Esophagus squamous epithelium (tissue), 5 donors: ENCODE data around the gene PPP1R9A. TPM values are rescaled to one million over a fixed set of nuclear protein-coding genes. Genes with fewer than 3 reads are reported as not detected.

Experiments used
- DNase-seq: peaks from one replicate; lab custom pipeline; 2025; lab: John Stamatoyannopoulos, UW
- H3K27ac ChIP-seq, 4 donors: fragments of 200-600 bp; sonication (generic); one replicate each; pipeline ENCODE4 v1.5.1; 2016 to 2019; ENCODE audit warnings: mild to moderate bottlenecking in 1 of 4
- H3K27me3 ChIP-seq, 4 donors: fragments of 200-600 bp; sonication (generic); 1 replicate in 3 of 4; 2 replicates in 1 of 4; pipeline versions ENCODE4 v1.5.1 to v1.6.0; 2017 to 2021; ENCODE audit warnings: antibody characterized with exemption in 1 of 4
- H3K36me3 ChIP-seq, 3 donors: fragments of 200-600 bp; sonication (generic); one replicate each; pipeline ENCODE4 v1.5.1; 2016 to 2019
- H3K4me1 ChIP-seq, 3 donors: fragments of 200-600 bp; sonication (generic); one replicate each; pipeline ENCODE4 v1.5.1; 2017 to 2019
- H3K4me3 ChIP-seq, 4 donors: fragments of 200-600 bp; sonication (generic); 1 replicate in 3 of 4; 2 replicates in 1 of 4; pipeline ENCODE4 v1.5.1; 2016 to 2019; ENCODE audit warnings: mild to moderate bottlenecking in 2 of 4, moderate library complexity in 1 of 4
- H3K9me3 ChIP-seq, 3 donors: fragments of 200-600 bp; sonication (generic); one replicate each; pipeline ENCODE4 v1.5.1; 2016 to 2019
- POLR2A ChIP-seq, 4 donors: fragments of 450-650 bp; IDR thresholded peaks; one replicate each; pipeline ENCODE4 v1.6.1; 2017; ENCODE audit warnings: antibody characterized with exemption in 4 of 4, mild to moderate bottlenecking in 4 of 4, moderate library complexity in 3 of 4
- WGBS, 2 donors: methylation state at CpG; one replicate each; pipeline ENCODE4 v1.1.5; 2018; 5-methylcytosine and 5-hydroxymethylcytosine counted together
- intact Hi-C: fragments of 100-400 bp; cut with DNase I; formaldehyde crosslinking; loops from one replicate; pipeline ENCODE4 v1.15.0; 2022
- total RNA-seq, 4 donors: library from RNA; depleted of rRNA; stranded (reverse); fragments of >200 nt; gene quantifications; one replicate each; pipeline ENCODE4 v1.1.0, GENCODE V29; 2016
- TF ChIP-seq, protein P1 (sequence below), 6 experiments: fragments of 450-650 bp in 4 of 6; fragments of 200-600 bp in 2 of 6; sonication (generic) in 2 of 6; IDR thresholded peaks; one replicate each; pipeline ENCODE4 v1.5.1; 2016 to 2019; ENCODE audit warnings: antibody characterized with exemption in 6 of 6, mild to moderate bottlenecking in 4 of 6, moderate library complexity in 4 of 6
- donor health status: DM: yes; HTN: yes; CAD: no.

The PPP1R9A gene
- total RNA-seq, 4 donors from 2014 or later = 0.04 to 6.3 (median 1.0) TPM

DNA sequence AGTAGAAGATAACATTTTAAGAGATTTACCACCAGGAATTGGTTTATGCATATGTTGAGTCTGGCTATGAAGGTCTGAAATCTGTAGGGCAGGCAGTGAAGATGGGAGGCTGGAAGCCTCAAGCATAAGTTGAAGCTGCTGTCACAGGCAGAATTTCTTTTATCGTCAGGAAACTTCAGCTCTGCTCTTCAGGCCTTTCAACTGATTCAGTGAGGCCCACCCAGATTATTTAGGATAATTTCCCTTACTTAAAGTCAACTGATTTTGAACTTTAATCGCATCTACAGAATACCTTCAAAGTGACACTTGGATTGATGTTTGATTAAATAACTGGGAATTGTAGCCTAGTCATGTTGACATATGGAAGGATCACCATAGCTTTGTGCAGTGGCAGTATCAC is 190.5 kb downstream of the PPP1R9A start:
- intact Hi-C loops = no loop called here
- Histone ChIP-seq H3K27me3 (no peaks in the 10 kb centered on the region), H3K9me3 (no peaks in the 10 kb centered on the region), H3K4me1 (no peaks in the 10 kb centered on the region), H3K4me3 (no peak overlapping the region), H3K27ac (no peak overlapping the region), H3K36me3 (no peaks in the 10 kb centered on the region)
- DNase-seq = no peak
- TF ChIP-seq, protein P1, sequence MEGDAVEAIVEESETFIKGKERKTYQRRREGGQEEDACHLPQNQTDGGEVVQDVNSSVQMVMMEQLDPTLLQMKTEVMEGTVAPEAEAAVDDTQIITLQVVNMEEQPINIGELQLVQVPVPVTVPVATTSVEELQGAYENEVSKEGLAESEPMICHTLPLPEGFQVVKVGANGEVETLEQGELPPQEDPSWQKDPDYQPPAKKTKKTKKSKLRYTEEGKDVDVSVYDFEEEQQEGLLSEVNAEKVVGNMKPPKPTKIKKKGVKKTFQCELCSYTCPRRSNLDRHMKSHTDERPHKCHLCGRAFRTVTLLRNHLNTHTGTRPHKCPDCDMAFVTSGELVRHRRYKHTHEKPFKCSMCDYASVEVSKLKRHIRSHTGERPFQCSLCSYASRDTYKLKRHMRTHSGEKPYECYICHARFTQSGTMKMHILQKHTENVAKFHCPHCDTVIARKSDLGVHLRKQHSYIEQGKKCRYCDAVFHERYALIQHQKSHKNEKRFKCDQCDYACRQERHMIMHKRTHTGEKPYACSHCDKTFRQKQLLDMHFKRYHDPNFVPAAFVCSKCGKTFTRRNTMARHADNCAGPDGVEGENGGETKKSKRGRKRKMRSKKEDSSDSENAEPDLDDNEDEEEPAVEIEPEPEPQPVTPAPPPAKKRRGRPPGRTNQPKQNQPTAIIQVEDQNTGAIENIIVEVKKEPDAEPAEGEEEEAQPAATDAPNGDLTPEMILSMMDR (IDR thresholded peaks at IDR 0.05) = no peak
- TF ChIP-seq POLR2A (IDR thresholded peaks at IDR 0.05) = no peak
- WGBS, 2 donors = 95 to 96% methylated on average over 2 of the region's 2 CpGs

DNA sequence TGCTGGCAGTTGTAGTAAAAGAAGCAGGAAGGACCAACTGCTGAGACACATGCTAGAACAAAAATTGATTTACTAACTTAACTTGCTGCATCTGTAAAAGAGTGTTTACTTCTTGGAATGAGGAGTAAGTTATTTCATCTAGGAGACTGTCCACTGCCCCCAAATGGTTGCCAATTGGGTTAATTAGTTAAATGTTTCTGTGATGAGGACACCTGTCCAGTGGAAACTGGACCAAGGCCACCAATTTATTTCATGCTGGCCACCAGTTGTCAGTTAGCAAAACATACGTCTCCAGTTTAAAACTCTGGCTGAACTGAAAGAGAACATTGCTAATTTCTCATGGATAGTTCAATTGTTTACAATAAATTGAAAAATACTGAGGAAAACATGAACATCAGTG is 191.7 kb downstream of the PPP1R9A start:
- 69 to 78% methylated on average over 1 of the region's 1 CpG for WGBS, 2 donors
- no peak for DNase-seq

DNA sequence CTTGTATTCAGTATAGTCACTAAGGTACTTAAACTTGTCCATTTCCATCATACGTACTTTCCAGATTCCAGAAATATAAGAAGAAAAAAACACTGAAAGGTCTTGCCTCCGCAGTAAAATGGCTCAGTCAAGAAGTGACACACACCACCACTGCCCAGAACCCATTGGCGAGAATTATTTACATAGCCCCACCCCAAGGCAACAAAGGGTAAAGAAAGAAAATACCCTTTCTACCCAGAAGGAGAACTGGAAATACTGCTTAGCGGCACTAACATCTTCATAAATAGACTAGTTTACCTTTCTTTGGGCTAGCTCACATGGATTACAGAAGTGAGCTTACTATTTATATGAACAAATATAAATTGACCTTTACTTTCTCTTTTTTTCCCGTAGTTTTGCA is 194.0 kb downstream of the PPP1R9A start:
- DNase-seq = no peak
- WGBS, 2 donors = 68 to 74% methylated on average over 5 of the region's 5 CpGs
- intact Hi-C loops = no loop called here

More for the DNA sequence above, 191.7 kb downstream of the PPP1R9A start:
- no peak for TF ChIP-seq POLR2A (IDR thresholded peaks at IDR 0.05)
- TF ChIP-seq, protein P1 (IDR thresholded peaks at IDR 0.05) = no peak
- no peak overlapping the region for H3K27ac ChIP-seq
- no peak overlapping the region for H3K4me3 ChIP-seq
- H3K9me3 ChIP-seq = no peaks in the 10 kb centered on the region
- intact Hi-C loops = no loop called here
- H3K4me1 ChIP-seq = no peaks in the 10 kb centered on the region
- no peaks in the 10 kb centered on the region for H3K27me3 ChIP-seq
- H3K36me3 ChIP-seq = no peaks in the 10 kb centered on the region

DNA sequence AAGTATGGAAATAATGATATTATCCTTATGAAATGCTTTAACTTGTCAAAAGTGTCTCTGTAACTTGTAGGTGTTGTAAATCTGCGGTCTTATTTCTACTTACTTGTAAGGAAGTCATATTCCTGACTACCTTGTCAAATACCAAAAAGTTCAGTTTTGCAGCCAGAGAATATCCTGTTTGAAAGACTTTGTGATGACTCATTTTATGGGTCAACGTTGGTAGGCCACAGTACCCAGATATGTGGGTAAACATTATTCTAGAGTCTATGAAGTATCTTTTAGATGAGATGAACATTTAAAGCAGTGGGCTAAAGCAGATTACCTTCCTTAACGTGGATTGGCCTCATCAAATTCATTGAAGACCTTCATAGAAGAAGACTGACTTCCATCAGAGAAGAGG is 195.3 kb downstream of the PPP1R9A start:
- Histone ChIP-seq H3K4me1 (peaks cover 0 to 7% (median 0%) of the 10 kb centered on the region in 3 donors), H3K36me3 (no peaks in the 10 kb centered on the region), H3K27me3 (no peaks in the 10 kb centered on the region), H3K4me3 (no peak overlapping the region), H3K9me3 (no peaks in the 10 kb centered on the region), H3K27ac (no peak overlapping the region)
- 51 to 60% methylated on average over 3 of the region's 3 CpGs for whole genome bisulfite sequencing, 2 donors
- intact Hi-C loops = no loop called here
- TF ChIP-seq, protein P1 (IDR thresholded peaks at IDR 0.05) = no peak
- no peak for TF ChIP-seq POLR2A (IDR thresholded peaks at IDR 0.05)
- DNase-seq = no peak

More for the DNA sequence above, 194.0 kb downstream of the PPP1R9A start:
- Histone ChIP-seq H3K36me3 (no peaks in the 10 kb centered on the region), H3K9me3 (no peaks in the 10 kb centered on the region), H3K4me3 (no peak overlapping the region), H3K4me1 (peaks cover 0 to 7% (median 0%) of the 10 kb centered on the region in 3 donors), H3K27me3 (no peaks in the 10 kb centered on the region), H3K27ac (no peak overlapping the region)
- TF ChIP-seq, protein P1 (IDR thresholded peaks at IDR 0.05) = no peak
- no peak for TF ChIP-seq POLR2A (IDR thresholded peaks at IDR 0.05)

DNA sequence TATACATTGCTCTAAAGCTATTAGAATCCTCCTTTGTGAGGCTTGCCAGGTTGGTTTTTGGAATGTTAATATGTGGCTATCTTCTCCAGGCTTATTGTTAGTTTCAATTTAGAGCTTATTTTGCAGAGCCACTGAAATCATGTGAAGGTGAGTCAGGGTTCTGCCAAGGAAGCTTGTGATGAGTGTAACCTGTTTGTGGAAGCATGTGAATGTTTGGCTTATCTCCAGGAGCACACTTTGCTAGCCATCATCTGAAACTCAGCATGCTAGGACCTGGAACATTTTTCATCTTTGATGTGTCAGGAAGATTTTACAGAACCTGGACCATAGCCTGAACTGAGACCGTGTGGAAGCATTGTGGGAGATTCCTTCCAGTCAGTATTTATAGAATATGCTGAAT is 197.3 kb downstream of the PPP1R9A start:
- WGBS, 2 donors = 0 to 26% methylated on average over 1 of the region's 1 CpG
- Histone ChIP-seq H3K9me3 (no peaks in the 10 kb centered on the region), H3K27me3 (no peaks in the 10 kb centered on the region), H3K4me3 (no peak overlapping the region), H3K4me1 (peaks cover 0 to 7% (median 0%) of the 10 kb centered on the region in 3 donors), H3K27ac (no peak overlapping the region), H3K36me3 (no peaks in the 10 kb centered on the region)
- intact Hi-C loops = no loop called here
- no peak for TF ChIP-seq POLR2A (IDR thresholded peaks at IDR 0.05)
- TF ChIP-seq, protein P1 (IDR thresholded peaks at IDR 0.05) = no peak
- no peak for DNase-seq
